Activated CD4-positive, alpha-beta memory T cell treated with anti-CD3 and anti-CD28 coated beads for 36 hours (primary cell): ENCODE measurements around the gene ARHGEF17. TPM values are rescaled to one million over a fixed set of nuclear protein-coding genes. Genes with fewer than 3 reads are reported as not detected.

Source experiments
- CTCF ChIA-PET: fragments of 350-600 bp; sonication (Branson Sonifier 250); formaldehyde crosslinking; loops from one replicate; lab custom pipeline; 2021; ENCODE audit warnings: antibody characterized with exemption, inconsistent platforms; lab: Charles Lee
- POLR2A ChIA-PET: fragments of 350-600 bp; sonication (Branson Sonifier 250); formaldehyde crosslinking; loops from one replicate; lab custom pipeline; 2021; ENCODE audit warnings: antibody characterized with exemption; lab: Charles Lee
- DNase-seq: peaks from one replicate; pipeline ENCODE4 v3.0.0-alpha.2; 2020
- H3K27ac Mint-ChIP-seq: one replicate; pipeline ENCODE4 v1.8.0; 2021; ENCODE audit warnings: mixed read lengths
- H3K27me3 Mint-ChIP-seq: one replicate; pipeline ENCODE4 v1.8.0; 2021; ENCODE audit warnings: mixed read lengths
- H3K36me3 Mint-ChIP-seq: one replicate; pipeline ENCODE4 v1.8.0; 2021; ENCODE audit warnings: mixed read lengths
- H3K4me1 Mint-ChIP-seq: one replicate; pipeline ENCODE4 v1.8.0; 2021; ENCODE audit warnings: low read depth, mixed read lengths
- H3K4me3 Mint-ChIP-seq: one replicate; pipeline ENCODE4 v1.8.0; 2021; ENCODE audit warnings: mild to moderate bottlenecking, mixed read lengths
- H3K9me3 Mint-ChIP-seq: one replicate; pipeline ENCODE4 v1.8.0; 2021; ENCODE audit warnings: mixed read lengths
- intact Hi-C: fragments of 100-400 bp; cut with micrococcal nuclease; formaldehyde crosslinking; loops from one replicate; pipeline ENCODE4 v1.15.1; 2023
- total RNA-seq, 2 experiments: library from RNA; stranded (reverse); gene quantifications; one replicate each; pipeline ENCODE4 v1.2.3, GENCODE V29; 2021

Gene ARHGEF17
- total RNA-seq, 2 experiments from 2014 or later: 0.07 TPM; not detected in 1

- intact Hi-C loops: no loop called here
- POLR2A ChIA-PET: no interaction called here
- no peaks in the 10 kb centered on the region for H3K4me1 Mint-ChIP-seq
- H3K9me3 Mint-ChIP-seq: no peaks in the 10 kb centered on the region
- H3K4me3 Mint-ChIP-seq: no peak overlapping the region
- CTCF ChIA-PET: interaction anchor here (1.1 to 2.9 kb wide), 3 partner anchors 21 to 304 kb away, joined by 3 to 10 read pairs (median 3); no protein-coding TSS in a partner anchor
- no peak overlapping the region for H3K27ac Mint-ChIP-seq
- no peaks in the 10 kb centered on the region for H3K27me3 Mint-ChIP-seq
- no peaks in the 10 kb centered on the region for H3K36me3 Mint-ChIP-seq
- no peak for DNase-seq
These were observed 49.1 kb downstream of the ARHGEF17 start for GRCh38 chr11:73356979-73357860.

GRCh38 chr11:73358071-73358470, 50.0 kb downstream of the ARHGEF17 start:
- no peaks in the 10 kb centered on the region for H3K36me3 Mint-ChIP-seq
- H3K4me3 Mint-ChIP-seq: no peak overlapping the region
- no peaks in the 10 kb centered on the region for H3K4me1 Mint-ChIP-seq
- CTCF ChIA-PET: interaction anchor here (1.1 to 2.9 kb wide), 4 partner anchors 17 to 303 kb away, joined by 3 to 10 read pairs (median 3); no protein-coding TSS in a partner anchor
- H3K27me3 Mint-ChIP-seq: no peaks in the 10 kb centered on the region
- DNase-seq: no peak
- no peak overlapping the region for H3K27ac Mint-ChIP-seq
- POLR2A ChIA-PET: no interaction called here
- no peaks in the 10 kb centered on the region for H3K9me3 Mint-ChIP-seq
- intact Hi-C loops: no loop called here

DNA sequence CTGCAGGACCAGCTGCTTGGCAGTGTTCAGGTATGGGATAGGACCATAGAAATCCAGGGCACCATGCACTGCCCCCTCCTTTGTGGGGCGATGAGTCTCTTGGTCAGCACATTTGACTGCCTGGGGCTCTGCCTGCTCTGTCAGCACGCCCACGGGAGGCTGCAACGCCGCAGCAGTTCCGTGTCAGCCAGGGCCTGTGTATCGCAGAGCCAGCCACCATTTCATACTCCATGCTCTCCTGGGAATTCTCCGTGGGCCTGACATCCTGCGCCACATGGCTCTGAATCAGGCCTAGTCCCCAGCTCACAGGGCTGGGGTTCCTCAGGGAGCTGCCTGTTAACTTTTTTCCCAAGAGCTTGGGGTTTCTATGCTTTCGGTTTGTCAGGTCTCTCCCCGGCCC, 51.3 kb downstream of the ARHGEF17 start:
- no peak for DNase-seq
- no peaks in the 10 kb centered on the region for H3K36me3 Mint-ChIP-seq
- no peak overlapping the region for H3K27ac Mint-ChIP-seq
- ChIA-PET CTCF (interaction anchor here (1.2 to 2.9 kb wide), 6 partner anchors 9 to 70 kb away, joined by 3 to 50 read pairs (median 4); no protein-coding TSS in a partner anchor), POLR2A (no interaction called here)
- no peaks in the 10 kb centered on the region for H3K27me3 Mint-ChIP-seq
- H3K4me1 Mint-ChIP-seq: no peaks in the 10 kb centered on the region
- intact Hi-C loops: no loop called here
- H3K4me3 Mint-ChIP-seq: no peak overlapping the region
- H3K9me3 Mint-ChIP-seq: no peaks in the 10 kb centered on the region

DNA sequence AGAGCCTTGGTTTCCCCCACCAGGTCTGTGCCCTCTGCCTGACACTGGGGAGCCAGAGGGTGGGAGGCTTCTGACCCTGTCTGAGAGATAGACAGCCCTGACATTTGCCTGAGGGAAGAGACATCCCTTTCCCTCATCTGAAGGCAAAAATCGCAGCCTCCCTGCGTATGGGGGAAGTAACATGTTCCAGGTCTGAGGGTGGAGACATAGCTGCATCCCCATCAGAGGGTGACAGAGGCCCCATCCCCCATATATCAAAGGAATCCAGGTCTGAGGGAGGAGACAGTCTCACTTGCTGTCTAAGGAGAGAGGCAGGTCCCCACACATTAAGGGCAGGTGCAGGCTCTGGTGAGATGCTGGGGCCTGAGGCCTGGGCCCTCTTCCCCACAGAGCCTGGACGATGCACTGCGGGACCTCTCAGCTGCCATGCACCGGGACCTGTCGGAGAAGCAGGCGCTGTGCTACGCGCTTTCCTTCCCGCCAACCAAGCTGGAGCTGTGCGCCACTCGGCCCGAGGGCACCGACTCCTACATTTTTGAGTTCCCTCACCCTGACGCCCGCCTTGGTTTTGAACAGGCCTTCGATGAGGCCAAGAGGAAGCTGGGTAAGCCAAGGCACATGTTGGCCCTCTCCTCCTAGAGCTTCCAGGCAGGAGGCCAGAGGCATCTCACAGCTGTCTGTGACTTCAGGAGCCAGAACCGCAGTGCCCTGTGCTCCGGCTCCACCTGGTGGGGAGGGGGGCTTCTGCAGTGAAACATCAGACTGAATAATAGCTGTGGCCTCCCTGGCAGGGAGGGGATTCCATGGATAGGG, 52.1 kb downstream of the ARHGEF17 start:
- no peaks in the 10 kb centered on the region for H3K27me3 Mint-ChIP-seq
- H3K27ac Mint-ChIP-seq: no peak overlapping the region
- ChIA-PET POLR2A (no interaction called here), CTCF (interaction anchor here (0.6 to 2.7 kb wide), 12 partner anchors 9 to 302 kb away, joined by 3 to 50 read pairs (median 4); no protein-coding TSS in a partner anchor)
- DNase-seq: peak; percentile 48
- no peaks in the 10 kb centered on the region for H3K4me1 Mint-ChIP-seq
- no peak overlapping the region for H3K4me3 Mint-ChIP-seq
- no peaks in the 10 kb centered on the region for H3K9me3 Mint-ChIP-seq
- H3K36me3 Mint-ChIP-seq: no peaks in the 10 kb centered on the region
- intact Hi-C loops: no loop called here

- CTCF ChIA-PET: interaction anchor here (0.6 to 2.7 kb wide), 11 partner anchors 9 to 302 kb away, joined by 3 to 50 read pairs (median 4); no protein-coding TSS in a partner anchor
- Mint-ChIP-seq H3K4me1 (peaks cover 3% of the 10 kb centered on the region), H3K27ac (no peak overlapping the region), H3K36me3 (no peaks in the 10 kb centered on the region), H3K27me3 (no peaks in the 10 kb centered on the region), H3K4me3 (no peak overlapping the region), H3K9me3 (no peaks in the 10 kb centered on the region)
- POLR2A ChIA-PET: no interaction called here
- no peak for DNase-seq
- intact Hi-C loops: no loop called here
These were observed 52.8 kb downstream of the ARHGEF17 start for GRCh38 chr11:73360743-73361369.

DNA sequence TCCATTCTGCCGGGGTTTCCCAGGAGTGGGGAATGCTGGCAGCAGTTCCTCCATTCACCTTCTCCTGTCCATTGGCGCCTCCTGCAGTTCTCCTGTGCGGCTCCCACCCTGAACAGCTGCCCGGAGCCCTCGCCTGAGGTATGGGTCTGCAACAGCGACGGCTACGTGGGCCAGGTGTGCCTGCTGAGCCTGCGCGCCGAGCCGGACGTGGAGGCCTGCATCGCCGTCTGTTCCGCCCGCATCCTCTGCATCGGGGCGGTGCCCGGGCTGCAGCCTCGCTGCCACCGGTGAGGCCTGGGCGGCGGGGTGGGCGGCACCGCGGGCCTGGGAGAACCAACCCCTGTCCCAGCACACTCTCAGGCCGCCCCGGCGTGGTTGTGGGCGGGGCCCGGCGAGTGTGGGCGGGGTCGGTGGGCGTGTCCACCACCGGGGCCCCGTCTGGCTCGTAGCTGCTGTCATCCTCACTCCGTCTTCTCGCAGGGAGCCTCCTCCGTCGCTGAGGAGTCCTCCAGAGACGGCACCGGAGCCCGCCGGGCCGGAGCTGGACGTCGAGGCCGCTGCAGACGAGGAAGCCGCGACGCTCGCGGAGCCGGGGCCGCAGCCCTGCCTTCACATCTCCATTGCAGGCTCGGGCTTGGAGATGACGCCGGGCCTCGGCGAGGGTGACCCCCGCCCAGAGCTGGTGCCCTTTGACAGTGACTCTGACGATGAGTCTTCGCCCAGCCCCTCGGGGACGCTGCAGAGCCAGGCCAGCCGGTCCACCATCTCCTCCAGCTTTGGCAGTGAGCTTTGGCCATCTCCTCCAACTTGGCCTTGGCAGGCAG, 54.1 kb downstream of the ARHGEF17 start:
- ChIA-PET CTCF (interaction anchor here (6.4 kb wide), 1 partner anchor 12 kb away, joined by 57 read pairs; no protein-coding TSS in a partner anchor), POLR2A (no interaction called here)
- Mint-ChIP-seq H3K9me3 (no peaks in the 10 kb centered on the region), H3K27me3 (no peaks in the 10 kb centered on the region), H3K36me3 (no peaks in the 10 kb centered on the region), H3K4me1 (peaks cover 15% of the 10 kb centered on the region), H3K4me3 (no peak overlapping the region), H3K27ac (no peak overlapping the region)
- no peak for DNase-seq
- intact Hi-C loops: no loop called here

DNA sequence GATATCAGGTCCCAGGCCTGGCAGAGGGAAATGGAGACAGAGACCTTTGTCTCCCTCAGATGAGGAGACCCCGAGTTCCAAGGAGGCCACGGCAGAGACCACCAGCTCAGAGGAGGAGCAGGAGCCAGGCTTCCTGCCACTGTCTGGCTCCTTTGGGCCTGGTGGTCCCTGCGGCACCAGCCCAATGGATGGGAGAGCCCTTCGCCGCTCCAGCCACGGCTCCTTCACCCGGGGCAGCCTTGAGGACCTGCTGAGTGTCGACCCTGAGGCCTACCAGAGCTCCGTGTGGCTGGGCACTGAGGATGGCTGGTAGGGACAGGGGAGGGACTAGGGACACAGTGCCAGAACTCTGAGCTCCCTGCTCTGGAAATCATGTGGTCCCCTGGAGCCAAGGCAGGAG, 55.1 kb downstream of the ARHGEF17 start:
- Mint-ChIP-seq H3K27me3 (no peaks in the 10 kb centered on the region), H3K4me3 (no peak overlapping the region), H3K36me3 (no peaks in the 10 kb centered on the region), H3K27ac (no peak overlapping the region), H3K9me3 (no peaks in the 10 kb centered on the region), H3K4me1 (peaks cover 22% of the 10 kb centered on the region)
- DNase-seq: no peak
- ChIA-PET CTCF (interaction anchor here (6.4 kb wide), 1 partner anchor 13 kb away, joined by 57 read pairs; no protein-coding TSS in a partner anchor), POLR2A (no interaction called here)
- intact Hi-C loops: no loop called here

- intact Hi-C loops: no loop called here
- ChIA-PET CTCF (interaction anchor here (6.4 kb wide), 1 partner anchor 15 kb away, joined by 57 read pairs; no protein-coding TSS in a partner anchor), POLR2A (interaction anchor here (0.7 kb wide), 1 partner anchor 232 kb away, joined by 5 read pairs; the partner anchor contains the start of gene FAM168A)
- H3K27ac Mint-ChIP-seq: peak overlapping the region; percentile 34
- peak overlapping the region; percentile 13 for H3K4me3 Mint-ChIP-seq
- H3K27me3 Mint-ChIP-seq: no peaks in the 10 kb centered on the region
- H3K4me1 Mint-ChIP-seq: peaks cover 22% of the 10 kb centered on the region
- H3K36me3 Mint-ChIP-seq: no peaks in the 10 kb centered on the region
- DNase-seq: no peak
- H3K9me3 Mint-ChIP-seq: no peaks in the 10 kb centered on the region
These were observed 57.5 kb downstream of the ARHGEF17 start for GRCh38 chr11:73365352-73366264.

- CTCF ChIA-PET: interaction anchor here (6.4 kb wide), 1 partner anchor 16 kb away, joined by 57 read pairs; no protein-coding TSS in a partner anchor
- peak overlapping the region; percentile 13 for H3K4me3 Mint-ChIP-seq
- no peaks in the 10 kb centered on the region for H3K9me3 Mint-ChIP-seq
- peaks cover 22% of the 10 kb centered on the region for H3K4me1 Mint-ChIP-seq
- DNase-seq: peak; percentile 37
- peak overlapping the region; percentile 34 for H3K27ac Mint-ChIP-seq
- POLR2A ChIA-PET: no interaction called here
- H3K36me3 Mint-ChIP-seq: no peaks in the 10 kb centered on the region
- intact Hi-C loops: no loop called here
- no peaks in the 10 kb centered on the region for H3K27me3 Mint-ChIP-seq
These were observed 58.2 kb downstream of the ARHGEF17 start for GRCh38 chr11:73366265-73366610.

DNA sequence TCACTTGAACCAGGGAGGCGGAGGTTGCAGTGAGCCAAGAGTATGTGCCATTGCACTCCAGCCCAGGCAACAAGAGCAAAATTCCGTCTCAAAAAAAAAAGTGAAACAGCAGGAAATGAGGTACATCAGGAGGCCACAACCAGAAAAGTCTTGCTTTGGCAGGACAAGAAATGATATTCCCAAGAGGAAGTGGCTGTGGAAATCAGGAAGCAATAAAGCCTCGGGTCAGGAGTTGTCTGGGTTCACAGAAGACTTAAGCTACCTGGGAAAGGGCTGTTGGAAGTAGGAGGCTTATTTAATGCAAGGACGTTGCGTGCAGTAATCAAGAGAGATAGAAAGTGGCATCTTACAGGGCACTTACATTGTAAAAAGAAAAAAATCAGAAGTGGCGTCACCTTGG, 58.9 kb downstream of the ARHGEF17 start:
- intact Hi-C loops: no loop called here
- POLR2A ChIA-PET: interaction anchor here (0.6 kb wide), 1 partner anchor 47 kb away, joined by 6 read pairs; no protein-coding TSS in a partner anchor
- H3K4me3 Mint-ChIP-seq: no peak overlapping the region
- no peaks in the 10 kb centered on the region for H3K36me3 Mint-ChIP-seq
- H3K4me1 Mint-ChIP-seq: peaks cover 22% of the 10 kb centered on the region
- H3K27ac Mint-ChIP-seq: no peak overlapping the region
- no peak for DNase-seq
- no peaks in the 10 kb centered on the region for H3K27me3 Mint-ChIP-seq
- CTCF ChIA-PET: interaction anchor here (1.8 to 6.4 kb wide), 2 partner anchors 17 to 31 kb away, joined by 4 to 57 read pairs; no protein-coding TSS in a partner anchor
- no peaks in the 10 kb centered on the region for H3K9me3 Mint-ChIP-seq
